Measurements from ENCODE around the gene COL13A1.

COL13A1 gene

GRCh38 chr10:69963835-69964710, 162.4 kb downstream of the COL13A1 start:
- DNase-seq (ENCODE audit: insufficient read length, low spot score): no peak
- no peak for FAIRE-seq
- TF ChIP-seq POLR2A (IDR thresholded peaks at IDR 0.05; ENCODE audit: low read depth, low read length): no peak

GRCh38 chr10:69965086-69965485, 163.4 kb downstream of the COL13A1 start:
- DNase-seq (ENCODE audit: insufficient read length, low spot score): no peak
- FAIRE-seq: no peak
- TF ChIP-seq POLR2A (IDR thresholded peaks at IDR 0.05; ENCODE audit: low read depth, low read length): no peak

- DNase-seq (ENCODE audit: insufficient read length, low spot score): no peak
- no peak for FAIRE-seq
- no peak for TF ChIP-seq POLR2A (IDR thresholded peaks at IDR 0.05; ENCODE audit: low read depth, low read length)
Measured at GRCh38 chr10:69965919-69966662, 164.4 kb downstream of the COL13A1 start.

GRCh38 chr10:69968830-69969229, 167.1 kb downstream of the COL13A1 start:
- DNase-seq (ENCODE audit: insufficient read length, low spot score) (no peak), FAIRE-seq (no peak)
- no peak for TF ChIP-seq POLR2A (IDR thresholded peaks at IDR 0.05; ENCODE audit: low read depth, low read length)

GRCh38 chr10:69969977-69970376, 168.3 kb downstream of the COL13A1 start:
- DNase-seq (ENCODE audit: insufficient read length, low spot score) (no peak), FAIRE-seq (no peak)
- no peak for TF ChIP-seq POLR2A (IDR thresholded peaks at IDR 0.05; ENCODE audit: low read depth, low read length)

GRCh38 chr10:69972981-69973397, 171.3 kb downstream of the COL13A1 start:
- peak; percentile 52 for FAIRE-seq
- no peak for DNase-seq (ENCODE audit: insufficient read length, low spot score)
- TF ChIP-seq POLR2A (IDR thresholded peaks at IDR 0.05; ENCODE audit: low read depth, low read length): no peak

- no peak for FAIRE-seq
- DNase-seq (ENCODE audit: insufficient read length, low spot score): no peak
Measured at GRCh38 chr10:69973678-69974077, 172.0 kb downstream of the COL13A1 start.

GRCh38 chr10:69974551-69975155, 172.9 kb downstream of the COL13A1 start:
- DNase-seq (ENCODE audit: insufficient read length, low spot score) (no peak), FAIRE-seq (peak; percentile 48)
- TF ChIP-seq POLR2A (IDR thresholded peaks at IDR 0.05; ENCODE audit: low read depth, low read length): no peak

More at GRCh38 chr10:69973678-69974077, 172.0 kb downstream of the COL13A1 start:
- no peak for TF ChIP-seq POLR2A (IDR thresholded peaks at IDR 0.05; ENCODE audit: low read depth, low read length)

- FAIRE-seq (peak; percentile 50), DNase-seq (ENCODE audit: insufficient read length, low spot score) (no peak)
- no peak for TF ChIP-seq POLR2A (IDR thresholded peaks at IDR 0.05; ENCODE audit: low read depth, low read length)
Measured at GRCh38 chr10:69976795-69977546, 175.3 kb downstream of the COL13A1 start.

GRCh38 chr10:69979174-69979573, 177.5 kb downstream of the COL13A1 start:
- DNase-seq (ENCODE audit: insufficient read length, low spot score): no peak
- no peak for FAIRE-seq
- no peak for TF ChIP-seq POLR2A (IDR thresholded peaks at IDR 0.05; ENCODE audit: low read depth, low read length)

- no peak for TF ChIP-seq POLR2A (IDR thresholded peaks at IDR 0.05; ENCODE audit: low read depth, low read length)
- no peak for DNase-seq (ENCODE audit: insufficient read length, low spot score)
- FAIRE-seq: no peak
Measured at GRCh38 chr10:69980672-69981071, 179.0 kb downstream of the COL13A1 start.

- FAIRE-seq (no peak), DNase-seq (ENCODE audit: insufficient read length, low spot score) (no peak)
- TF ChIP-seq POLR2A (IDR thresholded peaks at IDR 0.05; ENCODE audit: low read depth, low read length): no peak
Measured at GRCh38 chr10:69988094-69988493, 186.4 kb downstream of the COL13A1 start.

GRCh38 chr10:69991151-69991550, 189.4 kb downstream of the COL13A1 start:
- no peak for DNase-seq (ENCODE audit: insufficient read length, low spot score)
- no peak for TF ChIP-seq POLR2A (IDR thresholded peaks at IDR 0.05; ENCODE audit: low read depth, low read length)
- no peak for FAIRE-seq

Measured in H54 (cell line).